GM23338 (cell line): Measurements from ENCODE around the gene XPO6. TPM values are rescaled to one million over a fixed set of nuclear protein-coding genes. Genes with fewer than 3 reads are reported as not detected.

Source experiments
- ATAC-seq: fragments of 200-7000 bp; cut with Tn5 transposase; 3 replicates; pipeline ENCODE4 v1.9.1; 2020
- DNase-seq: peaks from one replicate; pipeline ENCODE4 v3.0.0-alpha.2; 2015; ENCODE audit warnings: low spot score
- H2AFZ ChIP-seq: fragments of 200-600 bp; sonication (generic); 2 replicates; pipeline ENCODE4 v1.8.0; 2016; ENCODE audit warnings: antibody characterized with exemption, mild to moderate bottlenecking, moderate library complexity
- H3F3A ChIP-seq: fragments of 200-600 bp; sonication (generic); replicated peaks from 2 replicates; pipeline ENCODE4 v1.8.0; 2017; ENCODE audit warnings: antibody characterized with exemption, mixed run types, low read depth
- H3K27ac ChIP-seq: fragments of 200-600 bp; sonication (generic); 2 replicates; pipeline ENCODE4 v1.6.1; 2016; ENCODE audit warnings: low read depth
- H3K27me3 ChIP-seq: fragments of 200-600 bp; sonication (generic); 2 replicates; pipeline ENCODE4 v1.8.0; 2016; ENCODE audit warnings: mild to moderate bottlenecking, mixed run types, moderate library complexity; ENCODE audit not compliant: insufficient read depth
- H3K36me3 ChIP-seq: fragments of 200-600 bp; sonication (generic); 2 replicates; pipeline ENCODE4 v1.8.0; 2016; ENCODE audit warnings: mild to moderate bottlenecking; ENCODE audit not compliant: insufficient read depth
- H3K4me1 ChIP-seq: fragments of 200-600 bp; sonication (generic); 2 replicates; pipeline ENCODE4 v1.8.0; 2016; ENCODE audit warnings: mild to moderate bottlenecking, moderate library complexity; ENCODE audit not compliant: insufficient read depth
- H3K4me2 ChIP-seq: fragments of 200-600 bp; sonication (generic); 2 replicates; pipeline ENCODE4 v1.7.1; 2017; ENCODE audit warnings: mixed run types
- H3K4me3 ChIP-seq: fragments of 200-600 bp; sonication (generic); 2 replicates; pipeline ENCODE4 v1.6.1; 2016; ENCODE audit warnings: mixed run types
- H3K79me2 ChIP-seq: fragments of 200-600 bp; sonication (generic); replicated peaks from 2 replicates; pipeline ENCODE4 v1.8.0; 2017; ENCODE audit warnings: mild to moderate bottlenecking; ENCODE audit not compliant: insufficient read depth
- H3K9me2 ChIP-seq: fragments of 200-600 bp; sonication (generic); 2 replicates; pipeline ENCODE4 v1.8.0; 2017; ENCODE audit not compliant: insufficient read depth
- H4K20me1 ChIP-seq: fragments of 200-600 bp; sonication (generic); replicated peaks from 2 replicates; pipeline ENCODE4 v1.8.0; 2017; ENCODE audit warnings: mild to moderate bottlenecking; ENCODE audit not compliant: insufficient read depth
- H3K27ac Mint-ChIP-seq: 2 replicates; pipeline ENCODE4 v1.8.0; 2020; ENCODE audit warnings: inconsistent platforms, mild to moderate bottlenecking, moderate library complexity, mixed read lengths
- H3K27me3 Mint-ChIP-seq: 3 replicates; pipeline ENCODE4 v1.8.0; 2022; ENCODE audit warnings: low read depth, mild to moderate bottlenecking, moderate library complexity, mixed read lengths, inconsistent platforms; ENCODE audit not compliant: insufficient read depth, poor library complexity
- H3K36me3 Mint-ChIP-seq: 3 replicates; pipeline ENCODE4 v1.8.0; 2021; ENCODE audit warnings: low read depth, mild to moderate bottlenecking, inconsistent platforms, moderate library complexity, mixed read lengths
- H3K4me1 Mint-ChIP-seq: 3 replicates; pipeline ENCODE4 v1.8.0; 2020; ENCODE audit warnings: mild to moderate bottlenecking, inconsistent platforms, mixed read lengths
- H3K4me3 Mint-ChIP-seq: 3 replicates; pipeline ENCODE4 v1.8.0; 2021; ENCODE audit warnings: moderate library complexity, mild to moderate bottlenecking, inconsistent platforms, mixed read lengths
- H3K9me3 Mint-ChIP-seq: 3 replicates; pipeline ENCODE4 v1.8.0; 2020; ENCODE audit warnings: moderate library complexity, mild to moderate bottlenecking, inconsistent platforms, mixed read lengths
- CREB1 ChIP-seq: fragments of 250-450 bp; sonication (Bioruptor Pico); IDR thresholded peaks from 2 replicates; pipeline ENCODE4 v1.5.0; 2020; ENCODE audit warnings: low read depth, mild to moderate bottlenecking, moderate library complexity
- EZH2 ChIP-seq: fragments of 200-600 bp; sonication (generic); IDR thresholded peaks from one replicate; pipeline ENCODE4 v1.8.0; 2017; ENCODE audit warnings: antibody characterized with exemption, mild to moderate bottlenecking, low read depth; ENCODE audit not compliant: unreplicated experiment
- JUNB ChIP-seq: IDR thresholded peaks from one replicate; pipeline ENCODE4 v1.6.1; 2016; ENCODE audit warnings: antibody characterized with exemption; ENCODE audit not compliant: unreplicated experiment
- NANOG ChIP-seq: IDR thresholded peaks from 2 replicates; pipeline ENCODE4 v1.6.1; 2016; ENCODE audit warnings: antibody characterized with exemption, borderline replicate concordance
- POLR2AphosphoS5 ChIP-seq: IDR thresholded peaks from 2 replicates; pipeline ENCODE4 v1.6.1; 2016; ENCODE audit warnings: antibody characterized with exemption, low read depth
- STAT1 ChIP-seq: IDR thresholded peaks from one replicate; pipeline ENCODE4 v1.6.1; 2016; ENCODE audit warnings: antibody characterized with exemption; ENCODE audit not compliant: unreplicated experiment
- ZNF114 ChIP-seq: fragments of 250-450 bp; sonication (Bioruptor Pico); IDR thresholded peaks from 2 replicates; pipeline ENCODE4 v1.5.0; 2020; ENCODE audit warnings: mild to moderate bottlenecking, moderate library complexity
- polyA plus RNA-seq: library from polyadenylated mRNA; unstranded; fragments of >200 nt; fragmentation: Nextera tagmentation; extraction: Ambion mirVana; gene quantifications from 2 replicates; pipeline ENCODE4 v1.2.1, GENCODE V29; 2016
- total RNA-seq: library from RNA; depleted of rRNA; stranded (reverse); fragments of >200 nt; shearing (Covaris generic); gene quantifications from 2 replicates; pipeline ENCODE4 v1.2.3, GENCODE V29; 2014
- TF ChIP-seq, protein P1 (sequence below), 2 experiments: fragments of 200-600 bp in 1 of 2; sonication (generic) in 1 of 2; conservative IDR thresholded peaks; 2 replicates each; pipeline versions ENCODE4 v1.5.1 to v1.6.1; 2016 to 2017; ENCODE audit warnings: antibody characterized with exemption in 2 of 2, low read depth in 2 of 2, mild to moderate bottlenecking in 2 of 2, moderate library complexity in 1 of 2
- TF ChIP-seq, protein P2 (sequence below): IDR thresholded peaks from 2 replicates; pipeline ENCODE4 v1.6.1; 2016; ENCODE audit warnings: antibody characterized with exemption
- TF ChIP-seq, protein P3 (sequence below): IDR thresholded peaks from one replicate; pipeline ENCODE4 v1.6.1; 2018; ENCODE audit warnings: antibody characterized with exemption; ENCODE audit not compliant: unreplicated experiment
- TF ChIP-seq, protein P4 (sequence below): fragments of 250-450 bp; sonication (Bioruptor Pico); IDR thresholded peaks from 2 replicates; pipeline ENCODE4 v1.5.0; 2020; ENCODE audit warnings: mild to moderate bottlenecking, moderate library complexity

The XPO6 gene
- total and polyA plus RNA-seq, 2 experiments from 2014 or later, result 83.9 to 178 TPM

DNA sequence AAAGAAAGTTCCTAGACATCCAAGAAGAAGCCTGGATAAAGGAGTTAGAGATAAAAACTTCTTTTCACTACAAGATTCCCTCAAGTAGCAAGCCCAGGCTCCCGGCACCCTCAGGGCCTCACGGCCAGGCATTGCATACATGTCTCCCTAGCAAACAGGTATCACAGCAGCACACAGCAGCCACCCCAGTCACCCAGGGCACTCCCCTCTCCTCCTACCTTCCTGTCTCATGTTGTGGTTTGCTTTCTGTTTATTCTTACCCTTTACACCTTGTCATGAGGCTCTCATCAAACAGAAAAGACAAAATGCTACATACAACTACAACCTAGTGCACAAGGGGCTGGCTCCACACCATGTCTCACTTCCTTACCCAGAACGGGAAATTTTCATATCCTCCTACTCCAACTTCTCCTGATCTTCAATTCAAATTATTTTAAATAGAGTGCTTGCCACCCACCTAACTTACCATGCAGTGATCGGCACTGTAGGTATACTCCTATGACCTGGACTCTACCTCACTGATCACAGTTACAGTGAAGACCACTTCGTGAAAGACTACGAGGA is 42.7 kb downstream of the XPO6 start (continued):
- TF ChIP-seq, protein P1, sequence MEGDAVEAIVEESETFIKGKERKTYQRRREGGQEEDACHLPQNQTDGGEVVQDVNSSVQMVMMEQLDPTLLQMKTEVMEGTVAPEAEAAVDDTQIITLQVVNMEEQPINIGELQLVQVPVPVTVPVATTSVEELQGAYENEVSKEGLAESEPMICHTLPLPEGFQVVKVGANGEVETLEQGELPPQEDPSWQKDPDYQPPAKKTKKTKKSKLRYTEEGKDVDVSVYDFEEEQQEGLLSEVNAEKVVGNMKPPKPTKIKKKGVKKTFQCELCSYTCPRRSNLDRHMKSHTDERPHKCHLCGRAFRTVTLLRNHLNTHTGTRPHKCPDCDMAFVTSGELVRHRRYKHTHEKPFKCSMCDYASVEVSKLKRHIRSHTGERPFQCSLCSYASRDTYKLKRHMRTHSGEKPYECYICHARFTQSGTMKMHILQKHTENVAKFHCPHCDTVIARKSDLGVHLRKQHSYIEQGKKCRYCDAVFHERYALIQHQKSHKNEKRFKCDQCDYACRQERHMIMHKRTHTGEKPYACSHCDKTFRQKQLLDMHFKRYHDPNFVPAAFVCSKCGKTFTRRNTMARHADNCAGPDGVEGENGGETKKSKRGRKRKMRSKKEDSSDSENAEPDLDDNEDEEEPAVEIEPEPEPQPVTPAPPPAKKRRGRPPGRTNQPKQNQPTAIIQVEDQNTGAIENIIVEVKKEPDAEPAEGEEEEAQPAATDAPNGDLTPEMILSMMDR (conservative IDR thresholded peaks at IDR 0.05; ENCODE audit: low read depth in 2 of 2), result no peak
- TF ChIP-seq, protein P2, sequence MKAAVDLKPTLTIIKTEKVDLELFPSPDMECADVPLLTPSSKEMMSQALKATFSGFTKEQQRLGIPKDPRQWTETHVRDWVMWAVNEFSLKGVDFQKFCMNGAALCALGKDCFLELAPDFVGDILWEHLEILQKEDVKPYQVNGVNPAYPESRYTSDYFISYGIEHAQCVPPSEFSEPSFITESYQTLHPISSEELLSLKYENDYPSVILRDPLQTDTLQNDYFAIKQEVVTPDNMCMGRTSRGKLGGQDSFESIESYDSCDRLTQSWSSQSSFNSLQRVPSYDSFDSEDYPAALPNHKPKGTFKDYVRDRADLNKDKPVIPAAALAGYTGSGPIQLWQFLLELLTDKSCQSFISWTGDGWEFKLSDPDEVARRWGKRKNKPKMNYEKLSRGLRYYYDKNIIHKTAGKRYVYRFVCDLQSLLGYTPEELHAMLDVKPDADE, result no peak
- TF ChIP-seq ZNF114 (CRISPR knock-in tag) (no peak), STAT1 (no peak), NANOG (no peak), JUNB (no peak), CREB1 (no peak), EZH2 (no peak)
- TF ChIP-seq, protein P3, sequence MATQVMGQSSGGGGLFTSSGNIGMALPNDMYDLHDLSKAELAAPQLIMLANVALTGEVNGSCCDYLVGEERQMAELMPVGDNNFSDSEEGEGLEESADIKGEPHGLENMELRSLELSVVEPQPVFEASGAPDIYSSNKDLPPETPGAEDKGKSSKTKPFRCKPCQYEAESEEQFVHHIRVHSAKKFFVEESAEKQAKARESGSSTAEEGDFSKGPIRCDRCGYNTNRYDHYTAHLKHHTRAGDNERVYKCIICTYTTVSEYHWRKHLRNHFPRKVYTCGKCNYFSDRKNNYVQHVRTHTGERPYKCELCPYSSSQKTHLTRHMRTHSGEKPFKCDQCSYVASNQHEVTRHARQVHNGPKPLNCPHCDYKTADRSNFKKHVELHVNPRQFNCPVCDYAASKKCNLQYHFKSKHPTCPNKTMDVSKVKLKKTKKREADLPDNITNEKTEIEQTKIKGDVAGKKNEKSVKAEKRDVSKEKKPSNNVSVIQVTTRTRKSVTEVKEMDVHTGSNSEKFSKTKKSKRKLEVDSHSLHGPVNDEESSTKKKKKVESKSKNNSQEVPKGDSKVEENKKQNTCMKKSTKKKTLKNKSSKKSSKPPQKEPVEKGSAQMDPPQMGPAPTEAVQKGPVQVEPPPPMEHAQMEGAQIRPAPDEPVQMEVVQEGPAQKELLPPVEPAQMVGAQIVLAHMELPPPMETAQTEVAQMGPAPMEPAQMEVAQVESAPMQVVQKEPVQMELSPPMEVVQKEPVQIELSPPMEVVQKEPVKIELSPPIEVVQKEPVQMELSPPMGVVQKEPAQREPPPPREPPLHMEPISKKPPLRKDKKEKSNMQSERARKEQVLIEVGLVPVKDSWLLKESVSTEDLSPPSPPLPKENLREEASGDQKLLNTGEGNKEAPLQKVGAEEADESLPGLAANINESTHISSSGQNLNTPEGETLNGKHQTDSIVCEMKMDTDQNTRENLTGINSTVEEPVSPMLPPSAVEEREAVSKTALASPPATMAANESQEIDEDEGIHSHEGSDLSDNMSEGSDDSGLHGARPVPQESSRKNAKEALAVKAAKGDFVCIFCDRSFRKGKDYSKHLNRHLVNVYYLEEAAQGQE, result no peak

DNA sequence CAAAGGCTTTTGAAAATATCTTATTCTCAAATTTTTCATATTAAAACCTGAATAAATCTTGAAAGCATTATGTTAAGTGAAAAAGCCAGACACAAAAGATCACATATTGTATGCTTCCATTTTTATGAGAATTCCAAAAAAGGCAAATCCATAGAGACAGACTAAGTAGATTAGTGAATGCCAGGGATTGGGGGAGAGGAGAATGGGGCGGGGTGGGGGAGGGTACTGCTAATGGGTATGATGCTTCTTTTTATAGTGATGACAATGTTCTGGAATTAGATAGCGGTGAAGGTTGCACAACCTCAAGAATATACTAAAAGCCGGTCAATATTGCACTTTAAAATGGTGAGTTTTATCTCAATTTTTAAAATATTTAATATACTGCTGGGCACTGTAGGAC is 44.0 kb downstream of the XPO6 start:
- Histone ChIP-seq H3K27me3 (no peaks in the 10 kb centered on the region), H3K79me2 (peaks cover 33% of the 10 kb centered on the region), H2AFZ (no peak overlapping the region), H3F3A (no peaks in the 10 kb centered on the region), H3K4me1 (no peaks in the 10 kb centered on the region), H4K20me1 (peaks cover 16% of the 10 kb centered on the region; the same call in 1 of the 2 replicates), H3K36me3 (peaks cover 34% of the 10 kb centered on the region), H3K4me2 (no peak overlapping the region), H3K4me3 (no peak overlapping the region), H3K27ac (no peak overlapping the region), H3K9me2 (no peaks in the 10 kb centered on the region)
- Mint-ChIP-seq H3K9me3 (no peaks in the 10 kb centered on the region; the same call in 2 of the 3 replicates), H3K27me3 (peaks cover 2% of the 10 kb centered on the region), H3K27ac (no peak overlapping the region), H3K36me3 (peaks cover 44% of the 10 kb centered on the region), H3K4me3 (no peak overlapping the region), H3K4me1 (peaks cover 14% of the 10 kb centered on the region; the same call in 2 of the 3 replicates)
- DNase-seq (no peak), ATAC-seq (no peak)
- TF ChIP-seq POLR2AphosphoS5 (no peak), ZNF114 (CRISPR knock-in tag) (no peak), JUNB (no peak), NANOG (no peak), CREB1 (no peak)
- TF ChIP-seq, protein P4, sequence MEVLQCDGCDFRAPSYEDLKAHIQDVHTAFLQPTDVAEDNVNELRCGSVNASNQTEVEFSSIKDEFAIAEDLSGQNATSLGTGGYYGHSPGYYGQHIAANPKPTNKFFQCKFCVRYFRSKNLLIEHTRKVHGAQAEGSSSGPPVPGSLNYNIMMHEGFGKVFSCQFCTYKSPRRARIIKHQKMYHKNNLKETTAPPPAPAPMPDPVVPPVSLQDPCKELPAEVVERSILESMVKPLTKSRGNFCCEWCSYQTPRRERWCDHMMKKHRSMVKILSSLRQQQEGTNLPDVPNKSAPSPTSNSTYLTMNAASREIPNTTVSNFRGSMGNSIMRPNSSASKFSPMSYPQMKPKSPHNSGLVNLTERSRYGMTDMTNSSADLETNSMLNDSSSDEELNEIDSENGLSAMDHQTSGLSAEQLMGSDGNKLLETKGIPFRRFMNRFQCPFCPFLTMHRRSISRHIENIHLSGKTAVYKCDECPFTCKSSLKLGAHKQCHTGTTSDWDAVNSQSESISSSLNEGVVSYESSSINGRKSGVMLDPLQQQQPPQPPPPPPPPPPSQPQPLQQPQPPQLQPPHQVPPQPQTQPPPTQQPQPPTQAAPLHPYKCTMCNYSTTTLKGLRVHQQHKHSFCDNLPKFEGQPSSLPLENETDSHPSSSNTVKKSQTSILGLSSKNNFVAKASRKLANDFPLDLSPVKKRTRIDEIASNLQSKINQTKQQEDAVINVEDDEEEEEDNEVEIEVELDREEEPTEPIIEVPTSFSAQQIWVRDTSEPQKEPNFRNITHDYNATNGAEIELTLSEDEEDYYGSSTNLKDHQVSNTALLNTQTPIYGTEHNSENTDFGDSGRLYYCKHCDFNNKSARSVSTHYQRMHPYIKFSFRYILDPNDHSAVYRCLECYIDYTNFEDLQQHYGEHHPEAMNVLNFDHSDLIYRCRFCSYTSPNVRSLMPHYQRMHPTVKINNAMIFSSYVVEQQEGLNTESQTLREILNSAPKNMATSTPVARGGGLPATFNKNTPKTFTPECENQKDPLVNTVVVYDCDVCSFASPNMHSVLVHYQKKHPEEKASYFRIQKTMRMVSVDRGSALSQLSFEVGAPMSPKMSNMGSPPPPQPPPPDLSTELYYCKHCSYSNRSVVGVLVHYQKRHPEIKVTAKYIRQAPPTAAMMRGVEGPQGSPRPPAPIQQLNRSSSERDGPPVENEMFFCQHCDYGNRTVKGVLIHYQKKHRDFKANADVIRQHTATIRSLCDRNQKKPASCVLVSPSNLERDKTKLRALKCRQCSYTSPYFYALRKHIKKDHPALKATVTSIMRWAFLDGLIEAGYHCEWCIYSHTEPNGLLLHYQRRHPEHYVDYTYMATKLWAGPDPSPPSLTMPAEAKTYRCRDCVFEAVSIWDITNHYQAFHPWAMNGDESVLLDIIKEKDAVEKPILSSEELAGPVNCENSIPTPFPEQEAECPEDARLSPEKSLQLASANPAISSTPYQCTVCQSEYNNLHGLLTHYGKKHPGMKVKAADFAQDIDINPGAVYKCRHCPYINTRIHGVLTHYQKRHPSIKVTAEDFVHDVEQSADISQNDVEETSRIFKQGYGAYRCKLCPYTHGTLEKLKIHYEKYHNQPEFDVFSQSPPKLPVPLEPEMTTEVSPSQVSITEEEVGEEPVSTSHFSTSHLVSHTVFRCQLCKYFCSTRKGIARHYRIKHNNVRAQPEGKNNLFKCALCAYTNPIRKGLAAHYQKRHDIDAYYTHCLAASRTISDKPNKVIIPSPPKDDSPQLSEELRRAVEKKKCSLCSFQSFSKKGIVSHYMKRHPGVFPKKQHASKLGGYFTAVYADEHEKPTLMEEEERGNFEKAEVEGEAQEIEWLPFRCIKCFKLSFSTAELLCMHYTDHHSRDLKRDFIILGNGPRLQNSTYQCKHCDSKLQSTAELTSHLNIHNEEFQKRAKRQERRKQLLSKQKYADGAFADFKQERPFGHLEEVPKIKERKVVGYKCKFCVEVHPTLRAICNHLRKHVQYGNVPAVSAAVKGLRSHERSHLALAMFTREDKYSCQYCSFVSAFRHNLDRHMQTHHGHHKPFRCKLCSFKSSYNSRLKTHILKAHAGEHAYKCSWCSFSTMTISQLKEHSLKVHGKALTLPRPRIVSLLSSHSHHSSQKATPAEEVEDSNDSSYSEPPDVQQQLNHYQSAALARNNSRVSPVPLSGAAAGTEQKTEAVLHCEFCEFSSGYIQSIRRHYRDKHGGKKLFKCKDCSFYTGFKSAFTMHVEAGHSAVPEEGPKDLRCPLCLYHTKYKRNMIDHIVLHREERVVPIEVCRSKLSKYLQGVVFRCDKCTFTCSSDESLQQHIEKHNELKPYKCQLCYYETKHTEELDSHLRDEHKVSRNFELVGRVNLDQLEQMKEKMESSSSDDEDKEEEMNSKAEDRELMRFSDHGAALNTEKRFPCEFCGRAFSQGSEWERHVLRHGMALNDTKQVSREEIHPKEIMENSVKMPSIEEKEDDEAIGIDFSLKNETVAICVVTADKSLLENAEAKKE, result no peak
- TF ChIP-seq, protein P2, result no peak
